Endodermal cell (in vitro differentiated cells): ENCODE results near the gene PTPRT. TPM values are rescaled to one million over a fixed set of nuclear protein-coding genes. Genes with fewer than 3 reads are reported as not detected.

Source experiments
- DNase-seq: peaks from one replicate; pipeline ENCODE4 v3.0.0-alpha.2; 2017
- H3K27ac ChIP-seq: 2 replicates; pipeline ENCODE4 v1.5.1; 2013; ENCODE audit warnings: mild to moderate bottlenecking, low read depth, low read length, moderate library complexity
- H3K27me3 ChIP-seq: 2 replicates; pipeline ENCODE4 v1.6.1; 2013; ENCODE audit warnings: mild to moderate bottlenecking, low read length, moderate library complexity; ENCODE audit not compliant: insufficient read depth, control insufficient read depth, poor library complexity, severe bottlenecking
- H3K36me3 ChIP-seq: 2 replicates; pipeline ENCODE4 v1.7.0; 2013; ENCODE audit warnings: mild to moderate bottlenecking, low read length, moderate library complexity; ENCODE audit not compliant: control insufficient read depth, insufficient read depth
- H3K4me1 ChIP-seq: one replicate; pipeline ENCODE4 v1.7.0; 2013; ENCODE audit warnings: low read length; ENCODE audit not compliant: control insufficient read depth, insufficient read depth
- H3K4me3 ChIP-seq: 2 replicates; pipeline ENCODE4 v1.5.1; 2013; ENCODE audit warnings: mild to moderate bottlenecking, low read length, moderate library complexity
- H3K9ac ChIP-seq: 2 replicates; pipeline ENCODE4 v1.6.1; 2013; ENCODE audit warnings: mild to moderate bottlenecking, low read length, moderate library complexity; ENCODE audit not compliant: poor library complexity, severe bottlenecking; ENCODE audit errors: extremely low read depth
- H3K9me3 ChIP-seq: 2 replicates; pipeline ENCODE4 v1.6.1; 2013; ENCODE audit warnings: mild to moderate bottlenecking, low read length, moderate library complexity; ENCODE audit not compliant: control insufficient read depth
- H3K27ac Mint-ChIP-seq: 2 replicates; pipeline ENCODE4 v1.8.0; 2020; ENCODE audit warnings: mixed read lengths
- H3K27me3 Mint-ChIP-seq: 2 replicates; pipeline ENCODE4 v1.8.0; 2021; ENCODE audit warnings: mild to moderate bottlenecking, mixed read lengths; ENCODE audit not compliant: insufficient read depth
- H3K36me3 Mint-ChIP-seq: 2 replicates; pipeline ENCODE4 v1.8.0; 2020; ENCODE audit warnings: low read depth, mixed read lengths
- H3K4me1 Mint-ChIP-seq: 2 replicates; pipeline ENCODE4 v1.8.0; 2020; ENCODE audit warnings: mixed read lengths
- H3K4me3 Mint-ChIP-seq: 2 replicates; pipeline ENCODE4 v1.8.0; 2020; ENCODE audit warnings: mild to moderate bottlenecking, moderate library complexity, mixed read lengths
- H3K9me3 Mint-ChIP-seq: 2 replicates; pipeline ENCODE4 v1.8.0; 2020; ENCODE audit warnings: mild to moderate bottlenecking, mixed read lengths
- CTCF ChIP-seq: fragments of 200-600 bp; sonication (generic); conservative IDR thresholded peaks from 2 replicates; pipeline ENCODE4 v1.5.0; 2021; ENCODE audit warnings: antibody characterized with exemption, mild to moderate bottlenecking
- WGBS, 2 experiments: methylation state at CpG; one replicate each; pipeline versions ENCODE4 v1.1.5 to v1.1.7; 2013; ENCODE audit warnings: missing lambda C conversion rate in 2 of 2, mixed read lengths in 1 of 2; ENCODE audit not compliant: insufficient coverage in 1 of 2, insufficient read length in 1 of 2; 5-methylcytosine and 5-hydroxymethylcytosine counted together
- long read RNA-seq, 4 experiments: library from polyadenylated mRNA in 2 of 4; library from RNA in 1 of 4; library from capped mRNA in 1 of 4; stranded (forward) in 3 of 4; unstranded in 1 of 4; transcript quantifications; one replicate each; pipeline ENCODE4 v2.0.0, GENCODE V29; 2020 to 2021; ENCODE audit warnings: inconsistent platforms in 1 of 4
- polyA plus RNA-seq, 2 experiments: library from polyadenylated mRNA; stranded (reverse); fragments of 50-300 nt; gene quantifications; one replicate each; pipeline ENCODE4 v1.2.3, GENCODE V29; 2013
- total RNA-seq, 2 donors: library from RNA; stranded (reverse); fragmentation: NEBNext Ultra II Directional in 1 of 2; extraction: Animal tissue kit (Norgen Biotek cat#: 25700) in 1 of 2; gene quantifications; 2 replicates in 1 of 2; 3 replicates in 1 of 2; pipeline ENCODE4 v1.2.1, GENCODE V29; 2021

Gene PTPRT
- 1 to 10 TPM; 2.3 to 2.7 TPM for total RNA-seq
- polyA plus RNA-seq (2013, experiment 1 of 2) = 1.6 TPM
- 1.9 TPM for polyA plus RNA-seq (2013, experiment 2 of 2)
- long read RNA-seq, experiment 1 = 0 reads
- long read RNA-seq, experiment 2, partial matches to known transcripts = 0 of 6 reads
- long read RNA-seq, experiment 2, other reads (novel, unspliced or antisense) = 6 of 6 reads
- long read RNA-seq, experiment 3 = 0 reads
- long read RNA-seq, experiment 4 = 0 reads

- Histone ChIP-seq H3K9ac (no peak within 1 kb of the TSS), H3K4me3 (peak within 1 kb of the TSS; percentile 75), H3K36me3 (no peaks in the 10 kb centered on the region), H3K27ac (no peak within 1 kb of the TSS), H3K9me3 (no peaks in the 10 kb centered on the region), H3K4me1 (peaks cover 3% of the 10 kb centered on the region), H3K27me3 (peaks cover 68% of the 10 kb centered on the region)
- H3K36me3 Mint-ChIP-seq = no peaks in the 10 kb centered on the region
- H3K27ac Mint-ChIP-seq = no peak within 1 kb of the TSS
- 1 to 2% methylated on average over 16 to 108 of the region's 115 CpGs for WGBS, 2 experiments
- peak; percentile 63 for DNase-seq
- H3K4me1 Mint-ChIP-seq = peaks cover 12% of the 10 kb centered on the region
- TF ChIP-seq CTCF = no peak
- H3K9me3 Mint-ChIP-seq = no peaks in the 10 kb centered on the region
- H3K4me3 Mint-ChIP-seq = peak within 1 kb of the TSS; percentile 63
- H3K27me3 Mint-ChIP-seq = peaks cover 72% of the 10 kb centered on the region
These were observed at the start of gene PTPRT for GRCh38 chr20:43189554-43190331. Gene PTPRT (minus strand): TSS chr20:43189906. CDS start chr20:43189733, 173 bp downstream.

GRCh38 chr20:43238833-43239232 lies 49.1 kb upstream of the PTPRT start:
- Mint-ChIP-seq H3K4me1 (peaks cover 14% of the 10 kb centered on the region), H3K27me3 (peaks cover 16% of the 10 kb centered on the region), H3K36me3 (no peaks in the 10 kb centered on the region), H3K4me3 (no peak overlapping the region), H3K27ac (no peak overlapping the region), H3K9me3 (peaks cover 4% of the 10 kb centered on the region)
- no peaks in the 10 kb centered on the region for H3K36me3 ChIP-seq
- H3K9me3 ChIP-seq = no peaks in the 10 kb centered on the region
- no peak overlapping the region for H3K4me3 ChIP-seq
- H3K27me3 ChIP-seq = no peaks in the 10 kb centered on the region
- no peak for TF ChIP-seq CTCF
- no peak overlapping the region for H3K9ac ChIP-seq
- no peaks in the 10 kb centered on the region for H3K4me1 ChIP-seq
- peak; percentile 62 for DNase-seq
- no peak overlapping the region for H3K27ac ChIP-seq
- 83 to 84% methylated on average over 2 to 3 of the region's 3 CpGs for WGBS, 2 experiments

- no peak for DNase-seq
- H3K27me3 ChIP-seq = no peaks in the 10 kb centered on the region
- Mint-ChIP-seq H3K9me3 (peaks cover 4% of the 10 kb centered on the region), H3K27me3 (peaks cover 15% of the 10 kb centered on the region), H3K36me3 (no peaks in the 10 kb centered on the region), H3K4me3 (no peak overlapping the region), H3K4me1 (peaks cover 14% of the 10 kb centered on the region), H3K27ac (no peak overlapping the region)
- no peaks in the 10 kb centered on the region for H3K9me3 ChIP-seq
- 67 to 73% methylated on average over 5 of the region's 5 CpGs for WGBS, 2 experiments
- H3K4me1 ChIP-seq = no peaks in the 10 kb centered on the region
- no peak overlapping the region for H3K4me3 ChIP-seq
- H3K9ac ChIP-seq = no peak overlapping the region
- no peak for TF ChIP-seq CTCF
- H3K36me3 ChIP-seq = no peaks in the 10 kb centered on the region
- no peak overlapping the region for H3K27ac ChIP-seq
These were observed 48.6 kb upstream of the PTPRT start for GRCh38 chr20:43238266-43238665.
